Raji (cell line): ENCODE results near the gene SLC26A1.

Source experiments
- POLR2A ChIP-seq: IDR thresholded peaks from 2 replicates; pipeline ENCODE4 v1.6.1; 2011; ENCODE audit warnings: low read depth, low read length, control low read depth; ENCODE audit not compliant: insufficient read depth

SLC26A1 gene

DNA sequence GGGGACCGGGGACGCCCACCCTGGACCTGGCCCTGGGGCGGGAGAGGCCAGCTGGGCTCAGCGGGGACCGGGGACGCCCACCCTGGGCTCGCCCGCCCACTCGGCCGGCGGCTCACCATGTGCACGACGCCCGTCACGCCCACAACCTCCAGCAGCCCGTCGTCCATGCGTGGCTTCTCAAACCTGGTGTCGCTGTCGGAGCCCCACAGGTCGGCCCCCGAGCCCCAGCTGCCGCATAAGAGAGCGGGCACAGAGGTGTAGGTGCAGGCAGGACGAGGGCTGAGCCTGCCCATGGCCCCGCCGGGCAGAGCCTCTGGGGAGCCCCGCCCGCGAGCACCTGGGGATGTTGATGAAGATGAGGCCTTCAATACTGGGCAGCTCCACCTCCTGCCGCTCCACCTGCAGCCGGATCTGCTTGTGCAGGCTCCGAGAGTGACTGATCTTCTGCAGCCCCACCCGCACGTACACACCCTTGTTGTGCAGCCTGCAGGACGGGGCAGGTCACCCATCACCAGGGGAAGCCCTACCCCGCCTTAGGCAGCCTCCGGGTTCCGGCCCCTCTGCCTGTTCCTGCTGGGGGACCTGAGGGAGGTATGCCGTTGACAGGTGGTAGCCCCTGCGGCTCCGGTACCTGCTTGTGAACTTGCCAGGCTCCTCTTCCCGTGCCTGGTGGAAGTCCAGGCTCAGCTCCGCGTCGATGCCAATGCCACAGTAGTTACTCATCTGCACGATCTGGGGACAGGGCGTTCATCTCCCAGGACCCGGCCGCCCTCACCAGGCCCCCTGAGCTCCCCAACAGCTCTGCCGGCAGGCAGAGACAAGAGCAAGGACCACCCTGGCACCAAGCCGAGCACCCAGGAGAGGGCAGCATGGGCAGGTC, 31.6 kb downstream of the SLC26A1 start:
- no peak for TF ChIP-seq POLR2A

DNA sequence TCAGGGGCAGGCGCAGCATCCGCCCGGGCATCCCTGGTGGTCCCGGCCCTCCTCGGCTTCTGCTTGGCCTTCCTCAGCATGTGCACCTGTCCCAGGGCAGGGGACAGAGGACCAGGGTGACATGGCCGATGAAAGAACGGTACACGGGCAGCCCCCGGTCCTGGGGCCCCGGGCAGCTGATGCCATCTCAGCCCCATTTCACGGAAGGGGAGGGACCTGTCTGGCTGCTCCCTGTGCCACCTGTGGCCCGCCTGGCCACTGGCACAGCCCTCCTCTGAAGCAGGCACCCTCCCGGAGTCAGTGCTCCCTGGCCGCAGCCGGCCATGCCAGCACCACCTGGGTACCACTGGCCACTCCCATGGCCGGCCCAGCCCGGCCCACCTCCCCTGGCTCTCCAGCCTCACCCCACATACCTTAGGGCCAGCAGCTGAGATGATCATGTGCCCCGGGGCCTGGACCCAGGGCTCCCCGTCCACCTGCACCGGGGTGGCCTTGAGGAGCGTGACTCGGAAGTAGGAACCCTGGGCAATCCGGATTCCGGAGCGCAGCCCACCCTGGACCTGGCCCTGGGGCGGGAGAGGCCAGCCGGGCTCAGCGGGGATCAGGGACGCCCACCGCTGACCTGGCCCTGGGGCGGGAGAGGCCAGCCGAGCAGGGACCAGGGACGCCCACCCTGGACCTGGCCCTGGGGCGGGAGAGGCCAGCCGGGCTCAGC, 32.4 kb downstream of the SLC26A1 start:
- TF ChIP-seq POLR2A = no peak

DNA sequence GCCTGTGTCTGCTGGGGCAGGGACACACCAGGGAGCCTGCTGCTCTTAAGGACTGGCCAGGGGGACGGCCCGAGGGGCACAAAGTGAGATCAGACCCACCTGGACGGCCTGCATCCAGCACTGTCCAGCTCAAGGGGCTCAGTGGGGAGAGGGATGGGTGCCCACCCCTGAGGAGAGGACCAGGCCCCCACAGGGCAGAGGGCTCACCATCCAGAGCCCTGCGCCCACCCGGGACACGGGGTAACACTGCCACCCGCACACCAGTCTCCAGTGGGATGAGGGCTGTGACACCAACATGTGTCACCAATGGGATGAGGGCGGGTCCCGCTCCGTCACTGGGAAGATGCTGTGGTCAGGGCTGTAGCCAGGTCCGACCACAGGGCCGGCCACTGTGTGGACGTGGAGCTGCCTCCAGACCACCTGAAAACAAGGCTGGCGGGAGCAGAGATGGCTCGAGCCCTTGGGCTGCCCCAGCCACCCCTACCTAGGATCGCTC, 33.0 kb downstream of the SLC26A1 start:
- TF ChIP-seq POLR2A = no peak

DNA sequence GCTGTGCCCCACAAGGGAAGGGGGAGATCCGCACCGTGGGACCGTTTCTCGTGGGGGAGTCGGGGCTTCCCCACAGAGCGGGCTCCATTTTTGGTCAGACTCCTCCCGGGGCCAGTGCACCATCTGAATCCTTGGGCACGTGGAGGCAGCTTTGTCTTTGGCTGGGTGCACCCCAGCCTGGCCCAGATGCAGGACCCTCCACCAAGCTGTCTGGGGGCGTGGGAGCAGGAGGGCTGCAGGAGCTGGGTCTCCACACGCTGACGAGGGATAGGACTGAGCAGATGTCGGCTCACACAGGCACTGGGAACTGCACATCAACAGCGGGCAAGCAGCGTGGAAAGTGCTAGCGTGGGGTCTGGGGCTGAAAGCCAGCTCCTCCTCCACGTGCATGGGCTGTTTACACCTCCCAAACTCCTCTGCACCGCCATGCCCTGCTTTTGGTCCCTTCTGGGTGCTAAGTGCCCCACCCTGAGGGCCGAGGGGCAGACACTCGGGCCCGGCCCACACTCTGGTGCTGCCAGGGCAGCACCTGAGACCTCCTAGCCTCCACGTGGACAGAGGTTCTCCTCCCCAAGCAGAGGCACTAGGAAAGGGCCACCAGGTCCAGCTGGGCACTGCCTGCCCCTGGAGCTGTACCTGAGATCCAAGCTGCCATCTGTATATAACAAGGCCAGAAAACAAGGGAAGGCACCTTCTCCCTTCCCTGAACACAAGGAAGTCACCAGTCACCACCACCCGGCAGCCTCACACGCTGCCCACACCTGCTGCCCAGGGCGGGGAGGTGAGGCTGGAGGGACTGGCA, 33.7 kb downstream of the SLC26A1 start:
- no peak for TF ChIP-seq POLR2A

GRCh38 chr4:958696-959337, 34.4 kb downstream of the SLC26A1 start:
- no peak for TF ChIP-seq POLR2A

- no peak for TF ChIP-seq POLR2A
Measured at GRCh38 chr4:958314-958665, 34.9 kb downstream of the SLC26A1 start.

DNA sequence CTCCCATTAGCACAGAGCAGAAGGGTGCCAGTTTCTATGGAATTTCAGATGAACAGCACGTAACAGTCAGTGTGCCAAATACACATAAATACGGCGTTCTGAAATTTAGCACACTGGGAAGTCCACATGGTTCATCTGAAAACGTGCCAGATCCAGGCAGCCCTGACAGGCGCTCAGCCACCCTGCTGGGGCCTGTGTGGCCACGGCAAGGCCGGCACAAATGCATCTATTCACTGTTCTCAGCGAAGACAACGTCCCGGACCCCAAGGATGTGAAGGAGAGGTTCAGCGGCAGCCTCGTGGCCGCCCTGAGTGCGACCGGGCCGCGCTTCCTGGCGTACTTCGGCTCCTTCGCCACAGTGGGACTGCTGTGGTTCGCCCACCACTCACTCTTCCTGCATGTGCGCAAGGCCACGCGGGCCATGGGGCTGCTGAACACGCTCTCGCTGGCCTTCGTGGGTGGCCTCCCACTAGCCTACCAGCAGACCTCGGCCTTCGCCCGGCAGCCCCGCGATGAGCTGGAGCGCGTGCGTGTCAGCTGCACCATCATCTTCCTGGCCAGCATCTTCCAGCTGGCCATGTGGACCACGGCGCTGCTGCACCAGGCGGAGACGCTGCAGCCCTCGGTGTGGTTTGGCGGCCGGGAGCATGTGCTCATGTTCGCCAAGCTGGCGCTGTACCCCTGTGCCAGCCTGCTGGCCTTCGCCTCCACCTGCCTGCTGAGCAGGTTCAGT, 35.5 kb downstream of the SLC26A1 start:
- TF ChIP-seq POLR2A = no peak

DNA sequence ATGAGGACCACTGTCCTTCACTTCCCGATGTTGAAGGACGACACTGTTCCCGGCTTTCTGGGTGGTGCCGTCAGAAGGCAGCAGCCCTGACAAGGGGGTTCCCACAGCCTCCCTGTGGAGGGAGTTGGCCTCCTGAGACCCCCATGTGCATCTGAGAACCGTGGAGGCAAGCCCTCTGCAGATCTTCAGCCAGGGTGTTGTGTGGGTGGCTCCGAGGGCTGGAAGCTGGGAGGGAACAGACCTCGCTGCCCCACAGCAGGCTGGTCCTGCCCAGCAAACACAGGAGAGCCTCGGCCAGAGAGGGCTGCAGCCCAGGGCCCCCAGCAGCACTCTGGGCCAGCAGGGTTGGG, 36.0 kb downstream of the SLC26A1 start:
- TF ChIP-seq POLR2A = no peak

GRCh38 chr4:956531-957230, 36.5 kb downstream of the SLC26A1 start:
- TF ChIP-seq POLR2A = no peak

- TF ChIP-seq POLR2A = no peak
Measured at GRCh38 chr4:955931-956381, 37.2 kb downstream of the SLC26A1 start.

GRCh38 chr4:955161-955921, 37.9 kb downstream of the SLC26A1 start:
- no peak for TF ChIP-seq POLR2A

GRCh38 chr4:954211-955020, 38.8 kb downstream of the SLC26A1 start:
- TF ChIP-seq POLR2A = no peak
